NCI-H1417 treated with DMSO at 0.1 percent for 48 hours (cell line): ENCODE measurements around the gene VAT1.
"Not testable (repeated sequence)": the region's sequence is repeated elsewhere in the genome, so short reads cannot be mapped to it uniquely, and the experiment has no call there.

Experiments
- DNase-seq: peaks from one replicate; lab custom pipeline; 2025; lab: John Stamatoyannopoulos, UW

VAT1 gene

GRCh38 chr17:43006639-43007551, 15.3 kb downstream of the VAT1 start, which contains the start of gene IFI35:
IFI35 (plus strand) TSS chr17:43006784; CDS start chr17:43006948, 164 bp downstream.
- DNase-seq = no peak

GRCh38 chr17:43003542-43004172, 18.5 kb downstream of the VAT1 start:
- no peak for DNase-seq

GRCh38 chr17:43000894-43001293, 21.3 kb downstream of the VAT1 start:
- not testable (repeated sequence) for DNase-seq

- no peak for DNase-seq
Measured at GRCh38 chr17:42999003-42999525, 23.1 kb downstream of the VAT1 start.

- DNase-seq = peak; percentile 98
Measured at GRCh38 chr17:42997984-42998938, 23.9 kb downstream of the VAT1 start, which contains the start of gene RPL27. RPL27 (plus strand) TSS chr17:42998419; CDS start chr17:42998751, 332 bp downstream.

- no peak for DNase-seq
Measured at GRCh38 chr17:42997390-42997983, 24.7 kb downstream of the VAT1 start.

- not testable (repeated sequence) for DNase-seq
Measured at GRCh38 chr17:42993913-42994312, 28.3 kb downstream of the VAT1 start.

- DNase-seq = no peak
Measured at GRCh38 chr17:42992872-42993271, 29.3 kb downstream of the VAT1 start.

GRCh38 chr17:42991471-42991870, 30.7 kb downstream of the VAT1 start:
- DNase-seq = no peak

- DNase-seq = no peak
Measured at GRCh38 chr17:42989726-42990652, 32.2 kb downstream of the VAT1 start.

- DNase-seq = no peak
Measured at GRCh38 chr17:42989141-42989540, 33.0 kb downstream of the VAT1 start.

GRCh38 chr17:42985225-42985624, 37.0 kb downstream of the VAT1 start:
- no peak for DNase-seq

GRCh38 chr17:42982266-42982665, 39.9 kb downstream of the VAT1 start:
- no peak for DNase-seq

- no peak for DNase-seq
Measured at GRCh38 chr17:42980766-42981397, 41.3 kb downstream of the VAT1 start.

GRCh38 chr17:42980274-42980765, 41.9 kb downstream of the VAT1 start, which contains the start of gene RUNDC1:
RUNDC1 (plus strand) TSS chr17:42980565; CDS start chr17:42980577, 12 bp downstream.
- DNase-seq = peak; percentile 32

- peak; percentile 32 for DNase-seq
Measured at GRCh38 chr17:42979511-42980273, 42.5 kb downstream of the VAT1 start, which contains the start of gene PTGES3L. PTGES3L (minus strand) TSS chr17:42980080; CDS start chr17:42980053, 27 bp downstream.

GRCh38 chr17:42975701-42976100, 46.5 kb downstream of the VAT1 start:
- not testable (repeated sequence) for DNase-seq

- DNase-seq = no peak
Measured at GRCh38 chr17:42975265-42975664, 46.9 kb downstream of the VAT1 start.
